HG02798 (cell line): ENCODE data around the gene ALPK3.

Experiments
- ATAC-seq: cut with Tn5 transposase; IDR thresholded peaks from one replicate; pipeline ENCODE4 v1.9.1; 2021; ENCODE audit warnings: mild to moderate bottlenecking; ENCODE audit not compliant: unreplicated experiment, poor library complexity

ALPK3 gene

DNA sequence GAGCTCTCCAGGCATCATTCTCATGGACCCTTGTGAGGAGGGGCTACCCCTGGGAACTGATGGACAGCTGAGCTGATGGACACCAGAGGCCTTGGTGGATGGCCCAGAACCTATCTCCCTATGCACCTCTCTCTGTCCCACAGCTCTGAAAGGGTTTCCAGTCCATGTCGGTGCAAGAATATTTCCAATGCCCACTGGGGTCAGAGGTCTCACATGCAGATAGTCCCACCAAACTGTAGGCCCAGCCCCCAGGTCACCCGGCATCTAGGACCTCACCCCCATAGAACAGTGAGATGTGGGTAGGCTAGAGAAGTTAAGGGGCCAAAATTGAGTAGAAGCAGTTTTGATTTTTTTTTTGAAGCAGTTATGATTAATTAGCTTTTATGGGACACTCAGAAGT lies 2.6 kb downstream of the ALPK3 start:
- ATAC-seq = no peak

GRCh38 chr15:84821501-84822021 lies 4.4 kb downstream of the ALPK3 start:
- ATAC-seq = no peak

- ATAC-seq = no peak
Measured at GRCh38 chr15:84822653-84823281, 5.6 kb downstream of the ALPK3 start.

- ATAC-seq = no peak
Measured at GRCh38 chr15:84823282-84823878, 6.2 kb downstream of the ALPK3 start.

GRCh38 chr15:84824260-84825007 lies 7.3 kb downstream of the ALPK3 start:
- no peak for ATAC-seq

DNA sequence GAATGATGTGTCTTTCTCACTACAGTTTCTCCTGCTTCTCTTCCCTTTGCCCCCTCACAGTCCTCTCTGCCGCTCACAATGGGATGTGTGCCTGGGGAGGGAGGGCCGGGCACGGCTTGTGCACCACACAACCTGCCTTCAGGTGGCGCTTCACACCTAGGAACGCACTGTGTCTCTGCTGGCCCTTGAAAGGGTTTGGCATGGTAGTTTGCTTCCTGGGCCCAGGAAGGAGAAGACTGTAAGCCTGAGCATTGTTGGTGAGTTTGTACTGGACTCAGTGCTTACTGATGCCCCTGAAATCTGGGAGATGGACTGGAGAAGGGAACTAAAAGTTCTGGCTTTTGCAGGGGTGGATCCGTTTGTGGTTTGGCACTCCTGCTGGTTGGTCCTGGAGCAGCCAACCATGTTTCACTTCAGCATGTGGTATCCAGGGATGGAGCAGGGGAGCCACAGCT lies 9.2 kb downstream of the ALPK3 start:
- no peak for ATAC-seq

DNA sequence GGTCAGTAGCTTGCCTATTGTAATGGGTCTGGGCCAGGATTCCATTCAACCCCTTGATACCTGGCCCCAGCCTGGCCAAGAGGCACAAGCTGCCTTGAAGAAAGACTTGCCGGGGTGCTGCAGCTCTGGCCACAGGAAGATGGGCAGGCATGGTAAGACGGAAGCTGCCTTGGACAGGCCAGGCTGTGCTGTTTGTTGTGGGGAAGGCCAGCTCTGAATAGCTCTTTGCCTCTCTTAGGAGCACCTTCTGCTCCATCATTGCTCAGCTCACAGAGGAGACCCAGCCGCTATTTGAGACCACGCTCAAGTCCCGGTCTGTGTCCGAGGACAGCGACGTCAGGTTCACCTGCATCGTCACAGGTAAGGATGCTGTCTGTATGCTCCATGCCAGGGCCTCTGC lies 10.1 kb downstream of the ALPK3 start:
- ATAC-seq = no peak

GRCh38 chr15:84828086-84828908 lies 11.1 kb downstream of the ALPK3 start:
- ATAC-seq = no peak

DNA sequence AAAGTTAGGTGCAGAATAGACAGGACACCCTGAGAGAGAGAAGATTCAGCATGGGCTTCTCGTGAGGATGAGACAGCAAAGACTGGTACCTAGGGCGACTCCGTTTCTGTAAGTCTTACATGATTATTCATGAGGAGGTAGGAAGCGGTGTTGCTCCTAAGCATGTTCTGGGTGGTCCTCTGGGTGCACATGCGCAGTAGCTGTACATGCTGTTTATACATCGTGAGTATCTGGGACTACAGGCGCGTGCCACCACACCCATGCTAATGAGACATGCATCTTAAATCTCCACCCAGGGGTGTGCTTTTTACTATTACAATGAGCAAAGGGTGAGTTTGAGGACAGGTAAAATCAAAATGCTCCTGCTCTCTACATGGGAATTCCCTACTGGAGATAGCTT lies 12.3 kb downstream of the ALPK3 start:
- ATAC-seq = no peak

GRCh38 chr15:84830036-84830435 lies 12.9 kb downstream of the ALPK3 start:
- ATAC-seq = no peak

DNA sequence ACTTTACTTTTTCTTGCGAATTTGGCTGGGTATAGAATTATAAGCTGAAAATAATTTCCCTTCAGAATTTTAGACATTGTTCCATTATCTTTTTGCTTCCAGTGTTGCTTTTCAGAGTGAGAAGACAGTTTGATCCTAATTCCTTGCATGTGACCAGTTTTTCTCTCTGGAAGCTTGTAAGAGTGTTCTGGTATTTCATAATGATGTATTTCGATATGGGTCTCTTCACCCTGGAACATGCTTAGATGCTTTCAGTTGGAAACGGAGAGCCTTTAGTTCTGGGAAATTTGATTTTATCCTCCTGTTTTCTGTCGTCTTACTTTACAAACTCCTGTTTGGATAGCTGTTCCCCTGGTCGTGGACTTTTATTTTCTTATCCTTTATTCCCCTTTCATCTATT lies 13.9 kb downstream of the ALPK3 start:
- ATAC-seq = no peak

DNA sequence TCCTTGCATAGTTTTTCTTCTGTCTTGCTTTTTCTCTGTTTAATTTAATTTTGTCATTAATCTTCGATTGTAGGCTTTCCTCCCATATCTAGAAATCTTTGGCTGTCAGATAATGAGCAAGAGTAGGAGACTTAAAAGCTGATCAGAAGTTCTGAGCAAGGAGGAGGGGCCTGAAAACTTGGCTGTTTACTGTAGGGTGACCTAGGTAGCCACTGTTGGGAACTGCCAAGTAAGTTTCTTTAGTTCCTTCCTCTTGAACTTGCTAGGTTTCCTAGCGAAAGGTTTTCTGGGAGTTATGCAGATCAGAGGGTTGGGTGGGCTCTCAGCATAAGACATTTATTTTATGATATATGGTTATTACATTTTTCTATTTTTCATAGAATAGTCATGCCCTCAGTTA lies 14.5 kb downstream of the ALPK3 start:
- no peak for ATAC-seq

- ATAC-seq = no peak
Measured at GRCh38 chr15:84832448-84833040, 15.4 kb downstream of the ALPK3 start.

DNA sequence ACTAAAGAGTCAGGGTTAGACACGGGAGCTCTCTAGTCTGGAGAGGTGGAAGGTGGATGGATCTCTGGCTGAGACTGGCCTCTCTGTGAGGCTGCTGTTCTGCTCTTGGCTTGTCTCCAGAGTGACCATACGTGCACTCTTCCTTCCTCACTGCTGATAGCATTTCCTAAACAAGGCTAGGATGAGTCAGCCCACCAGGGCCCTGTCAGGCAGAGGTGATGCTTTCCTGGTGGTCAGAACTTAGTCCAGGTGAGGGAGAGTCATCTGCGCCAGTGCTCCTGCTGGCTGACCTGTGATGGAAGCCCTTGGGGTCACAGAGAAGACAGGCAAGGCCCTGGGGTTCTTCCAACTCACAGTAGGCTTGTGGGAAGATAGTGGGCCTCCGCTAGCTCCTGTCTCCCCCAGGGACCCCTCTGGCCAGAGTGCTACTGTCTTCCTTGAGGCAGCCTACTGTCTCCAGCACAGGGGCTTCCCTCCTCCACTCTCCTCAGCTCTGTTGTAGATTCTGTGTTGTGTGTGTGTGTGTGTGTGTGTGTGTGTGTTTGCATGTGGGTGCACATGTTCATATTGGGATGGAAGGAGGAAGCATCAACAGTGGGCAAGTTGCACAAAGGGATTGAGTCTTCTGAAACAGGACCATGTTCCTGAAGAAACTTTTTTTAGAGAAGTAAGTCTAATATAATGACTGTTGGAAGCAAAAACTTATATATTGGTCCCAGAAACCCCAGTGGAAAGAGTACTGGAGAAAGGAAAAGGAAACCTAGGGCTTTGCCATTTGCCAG lies 16.5 kb downstream of the ALPK3 start:
- ATAC-seq = no peak

- no peak for ATAC-seq
Measured at GRCh38 chr15:84834229-84834955, 17.2 kb downstream of the ALPK3 start.

DNA sequence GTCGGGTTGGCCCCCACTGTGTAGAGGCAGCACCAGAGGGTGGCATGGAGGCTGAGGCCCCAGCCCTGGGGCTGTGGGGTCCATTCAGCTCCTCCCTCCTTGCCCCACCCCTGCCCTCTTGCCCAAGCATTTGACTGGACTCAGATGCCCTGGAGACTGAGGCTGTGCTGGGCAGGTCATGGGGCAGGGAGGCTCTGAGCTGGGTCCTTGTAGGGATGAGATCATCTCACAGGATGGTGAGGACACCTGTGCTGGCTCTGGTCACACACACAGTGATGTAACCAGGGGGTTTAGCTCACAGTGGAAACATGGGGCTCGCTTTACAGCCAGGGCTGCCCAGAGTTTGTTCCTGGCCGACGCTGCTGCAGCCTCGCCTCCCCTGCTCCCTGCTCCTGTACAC lies 17.8 kb downstream of the ALPK3 start:
- no peak for ATAC-seq

- ATAC-seq = no peak
Measured at GRCh38 chr15:84835661-84836337, 18.6 kb downstream of the ALPK3 start.

DNA sequence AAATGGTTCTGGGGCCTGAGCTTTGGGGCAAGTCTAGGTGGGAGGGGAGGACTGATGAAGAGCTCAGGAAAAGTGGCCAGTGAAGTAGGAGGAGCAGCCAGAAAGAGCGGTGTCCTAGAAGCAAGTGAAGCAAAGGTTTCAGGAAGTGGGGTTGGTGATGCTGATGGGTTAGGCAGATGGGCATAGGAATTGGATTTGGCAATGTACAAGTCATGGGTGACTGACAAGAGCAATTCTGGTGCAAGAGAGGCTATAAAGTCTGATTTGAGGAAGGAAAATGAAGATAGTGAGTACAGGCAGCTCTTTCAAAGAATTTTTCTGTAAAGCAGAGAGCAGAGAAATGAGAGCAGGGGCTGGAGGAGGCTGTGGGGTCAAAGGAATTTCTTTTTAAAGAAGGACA lies 19.7 kb downstream of the ALPK3 start:
- no peak for ATAC-seq
